Measurements from ENCODE around the gene ATXN10.

DNA sequence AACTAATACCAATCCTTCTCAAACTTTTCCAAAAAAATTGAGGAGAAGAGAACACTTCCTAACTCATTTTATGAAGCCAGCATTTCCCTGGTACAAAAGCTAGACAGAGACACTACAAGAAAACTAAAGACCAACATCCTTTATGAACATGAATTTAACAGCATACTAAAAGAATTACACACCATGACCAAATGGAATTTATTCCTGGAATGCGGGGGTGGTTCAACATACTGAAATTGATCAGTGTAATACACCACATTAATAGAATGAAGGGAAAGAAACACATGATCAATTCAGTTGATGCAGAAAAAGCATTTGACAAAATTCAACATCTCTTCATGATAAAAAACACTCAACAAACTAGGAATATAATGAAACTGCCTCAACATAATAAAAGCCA is 157.2 kb downstream of the ATXN10 start:
- TF ChIP-seq, protein P1, sequence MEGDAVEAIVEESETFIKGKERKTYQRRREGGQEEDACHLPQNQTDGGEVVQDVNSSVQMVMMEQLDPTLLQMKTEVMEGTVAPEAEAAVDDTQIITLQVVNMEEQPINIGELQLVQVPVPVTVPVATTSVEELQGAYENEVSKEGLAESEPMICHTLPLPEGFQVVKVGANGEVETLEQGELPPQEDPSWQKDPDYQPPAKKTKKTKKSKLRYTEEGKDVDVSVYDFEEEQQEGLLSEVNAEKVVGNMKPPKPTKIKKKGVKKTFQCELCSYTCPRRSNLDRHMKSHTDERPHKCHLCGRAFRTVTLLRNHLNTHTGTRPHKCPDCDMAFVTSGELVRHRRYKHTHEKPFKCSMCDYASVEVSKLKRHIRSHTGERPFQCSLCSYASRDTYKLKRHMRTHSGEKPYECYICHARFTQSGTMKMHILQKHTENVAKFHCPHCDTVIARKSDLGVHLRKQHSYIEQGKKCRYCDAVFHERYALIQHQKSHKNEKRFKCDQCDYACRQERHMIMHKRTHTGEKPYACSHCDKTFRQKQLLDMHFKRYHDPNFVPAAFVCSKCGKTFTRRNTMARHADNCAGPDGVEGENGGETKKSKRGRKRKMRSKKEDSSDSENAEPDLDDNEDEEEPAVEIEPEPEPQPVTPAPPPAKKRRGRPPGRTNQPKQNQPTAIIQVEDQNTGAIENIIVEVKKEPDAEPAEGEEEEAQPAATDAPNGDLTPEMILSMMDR (IDR thresholded peaks at IDR 0.05; ENCODE audit: insufficient read depth, low read length) = no peak
- no peak for TF ChIP-seq REST (IDR thresholded peaks at IDR 0.05; ENCODE audit: insufficient replicate concordance, low read depth)
- no peak for TF ChIP-seq POLR2AphosphoS5 (IDR thresholded peaks at IDR 0.05; ENCODE audit: low read depth)
- TF ChIP-seq SPI1 (IDR thresholded peaks at IDR 0.05; ENCODE audit: borderline replicate concordance, low read depth) = no peak

All from HL-60 (cell line).